Peyer's patch (tissue), 4 donors: ENCODE data around the gene CUBN. TPM values are rescaled to one million over a fixed set of nuclear protein-coding genes. Genes with fewer than 3 reads are reported as not detected.
"Not testable (repeated sequence)": the region's sequence is repeated elsewhere in the genome, so short reads cannot be mapped to it uniquely, and the experiment has no call there.

Experiments
- DNase-seq, 3 donors: peaks; one replicate each; pipeline ENCODE4 v3.0.0-alpha.2; 2017 to 2019
- H3K27ac ChIP-seq, 4 donors: fragments of 200-600 bp; sonication (generic); one replicate each; pipeline ENCODE4 v1.5.1; 2016 to 2019
- H3K27me3 ChIP-seq, 2 donors: fragments of 200-600 bp; sonication (generic); one replicate each; pipeline ENCODE4 v1.5.1; 2019
- H3K36me3 ChIP-seq, 3 donors: fragments of 200-600 bp; sonication (generic); one replicate each; pipeline ENCODE4 v1.5.1; 2016 to 2019
- H3K4me1 ChIP-seq, 4 donors: fragments of 200-600 bp; sonication (generic); one replicate each; pipeline ENCODE4 v1.5.1; 2016 to 2019
- H3K4me3 ChIP-seq, 4 donors: fragments of 200-600 bp; sonication (generic); 1 replicate in 3 of 4; 2 replicates in 1 of 4; pipeline ENCODE4 v1.5.1; 2016 to 2019; ENCODE audit warnings: mild to moderate bottlenecking in 1 of 4
- H3K9me3 ChIP-seq, 4 donors: fragments of 200-600 bp; sonication (generic); one replicate each; pipeline ENCODE4 v1.5.1; 2016 to 2019; ENCODE audit warnings: mild to moderate bottlenecking in 1 of 4
- CTCF ChIP-seq, 6 experiments: fragments of 450-650 bp in 4 of 6; fragments of 200-600 bp in 2 of 6; sonication (generic) in 1 of 6; IDR thresholded peaks; one replicate each; pipeline ENCODE4 v1.5.1; 2017 to 2019; ENCODE audit warnings: antibody characterized with exemption in 6 of 6, mild to moderate bottlenecking in 3 of 6, moderate library complexity in 1 of 6
- POLR2A ChIP-seq, 2 donors: fragments of 450-650 bp; IDR thresholded peaks; one replicate each; pipeline ENCODE4 v1.5.1; 2017; ENCODE audit warnings: antibody characterized with exemption in 2 of 2, mild to moderate bottlenecking in 2 of 2, moderate library complexity in 2 of 2
- total RNA-seq, 4 donors: library from RNA; depleted of rRNA; stranded (reverse); fragments of >200 nt; gene quantifications; one replicate each; pipeline ENCODE4 v1.1.0, GENCODE V29; 2016

Gene CUBN
- total RNA-seq, 4 donors from 2014 or later, result 2.5 to 329 (median 126) TPM

- Histone ChIP-seq H3K36me3 (no peaks in the 10 kb centered on the region), H3K9me3 (no peaks in the 10 kb centered on the region), H3K4me3 (no peak overlapping the region), H3K27ac (no peak overlapping the region), H3K27me3 (no peaks in the 10 kb centered on the region), H3K4me1 (no peaks in the 10 kb centered on the region)
- TF ChIP-seq CTCF (IDR thresholded peaks at IDR 0.05) (peak; percentile 56 to 75 (median 60)), POLR2A (IDR thresholded peaks at IDR 0.05) (no peak)
- DNase-seq, result no peak
Observed at GRCh38 chr10:16843252-16843870, 286.2 kb downstream of the CUBN start.

GRCh38 chr10:16835228-16835627 is 294.4 kb downstream of the CUBN start:
- Histone ChIP-seq H3K4me1 (no peaks in the 10 kb centered on the region), H3K27me3 (no peaks in the 10 kb centered on the region), H3K27ac (no peak overlapping the region)

DNA sequence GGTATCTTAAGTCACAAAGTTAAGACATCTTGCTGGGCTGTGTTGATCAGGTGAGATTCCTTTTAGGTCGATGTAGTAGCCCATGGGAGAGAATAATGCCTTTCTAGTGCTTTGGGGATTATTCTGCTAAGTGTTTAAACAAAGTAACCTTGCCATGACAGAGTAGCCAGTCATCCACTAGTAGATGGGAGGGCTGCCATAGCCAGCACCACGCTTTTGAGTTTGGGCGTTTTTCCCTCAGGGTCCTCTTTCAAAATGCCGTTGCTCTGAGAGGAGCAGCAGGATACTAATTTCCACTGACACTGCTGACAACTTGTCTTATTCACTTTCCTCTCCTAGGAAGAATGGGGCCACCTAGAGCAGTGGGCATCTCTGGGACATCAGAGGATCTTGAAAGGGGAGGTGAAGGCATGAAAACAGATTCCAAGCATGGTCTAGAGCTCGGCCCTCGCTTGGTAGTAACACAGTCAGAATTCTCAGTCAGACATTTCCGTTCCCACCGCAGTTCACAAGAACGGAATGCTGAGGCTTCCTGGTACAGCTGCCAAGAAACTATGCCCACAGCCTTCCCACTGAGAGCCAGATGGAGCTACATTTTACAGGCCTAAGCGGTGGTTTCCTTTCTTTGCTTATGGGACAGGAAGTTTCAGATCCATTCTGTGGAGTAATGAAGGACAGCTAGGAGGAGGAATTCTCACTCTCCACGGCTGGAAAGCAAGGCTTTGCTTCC is 297.1 kb downstream of the CUBN start:
- Histone ChIP-seq H3K27me3 (no peaks in the 10 kb centered on the region), H3K4me1 (no peaks in the 10 kb centered on the region), H3K36me3 (no peaks in the 10 kb centered on the region), H3K27ac (peak overlapping the region in 2 of 4 donors; percentile 16 to 49), H3K9me3 (no peaks in the 10 kb centered on the region), H3K4me3 (no peak overlapping the region)
- no peak for DNase-seq
- TF ChIP-seq CTCF (IDR thresholded peaks at IDR 0.05), result no peak
- TF ChIP-seq POLR2A (IDR thresholded peaks at IDR 0.05), result no peak

More at GRCh38 chr10:16835228-16835627, 294.4 kb downstream of the CUBN start:
- H3K9me3 ChIP-seq, result no peaks in the 10 kb centered on the region
- no peak for DNase-seq
- H3K4me3 ChIP-seq, result no peak overlapping the region
- H3K36me3 ChIP-seq, result no peaks in the 10 kb centered on the region
- no peak for TF ChIP-seq CTCF (IDR thresholded peaks at IDR 0.05)
- TF ChIP-seq POLR2A (IDR thresholded peaks at IDR 0.05), result no peak

DNA sequence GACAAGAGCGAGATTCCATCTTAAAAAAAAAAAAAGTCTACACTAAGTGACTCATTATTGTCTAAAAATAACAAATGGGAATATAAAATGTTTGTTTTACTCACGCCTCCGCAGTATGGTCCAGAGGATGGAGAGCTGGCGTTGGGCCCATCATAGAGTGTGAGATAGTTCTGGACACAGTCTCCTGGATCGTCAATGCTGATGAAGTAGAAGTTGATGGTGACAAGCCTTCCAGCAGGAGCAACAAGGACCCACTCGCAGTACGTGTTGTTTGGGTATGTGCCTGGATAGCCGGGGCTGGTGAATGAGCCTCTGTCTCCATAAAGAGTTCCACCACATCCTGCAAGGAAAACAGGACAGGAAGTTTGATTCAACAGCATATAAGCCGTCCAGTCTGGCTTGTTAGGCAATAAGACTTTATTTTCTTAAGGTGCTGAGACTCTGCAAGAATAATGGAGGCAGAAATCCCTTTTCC is 300.9 kb downstream of the CUBN start:
- DNase-seq, result no peak
- no peak overlapping the region for H3K27ac ChIP-seq
- no peaks in the 10 kb centered on the region for H3K27me3 ChIP-seq
- H3K4me3 ChIP-seq, result no peak overlapping the region
- H3K36me3 ChIP-seq, result no peaks in the 10 kb centered on the region
- no peak for TF ChIP-seq POLR2A (IDR thresholded peaks at IDR 0.05)
- no peak for TF ChIP-seq CTCF (IDR thresholded peaks at IDR 0.05)
- no peaks in the 10 kb centered on the region for H3K9me3 ChIP-seq
- no peaks in the 10 kb centered on the region for H3K4me1 ChIP-seq

DNA sequence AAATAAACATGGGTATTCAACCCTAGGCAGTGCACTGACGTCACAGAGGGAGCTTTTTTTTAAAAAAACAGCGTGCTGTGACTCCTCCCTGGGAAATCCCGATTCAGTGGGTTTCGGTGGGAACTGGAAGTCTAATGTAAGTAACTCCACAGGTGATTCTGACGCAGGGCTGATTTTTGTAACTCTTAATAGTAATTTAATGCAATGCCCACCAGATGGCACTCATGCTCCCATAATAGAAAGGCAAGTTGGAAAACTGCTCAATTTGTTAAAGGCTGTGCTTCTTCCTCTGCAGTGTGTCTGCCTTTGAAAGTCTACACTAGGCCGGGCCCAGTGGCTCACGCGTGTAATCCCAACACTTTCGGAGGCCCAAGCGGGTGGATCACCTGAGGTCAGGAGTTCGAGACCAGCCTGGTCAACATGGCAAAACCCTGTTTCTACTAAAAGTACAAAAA is 301.5 kb downstream of the CUBN start:
- Histone ChIP-seq H3K27me3 (no peaks in the 10 kb centered on the region), H3K4me1 (no peaks in the 10 kb centered on the region), H3K9me3 (peaks cover 0 to under 1% (median 0%) of the 10 kb centered on the region in 4 donors), H3K4me3 (no peak overlapping the region), H3K36me3 (no peaks in the 10 kb centered on the region), H3K27ac (no peak overlapping the region)
- DNase-seq, result peak in 2 of 3 donors; percentile 34 to 68
- TF ChIP-seq POLR2A (IDR thresholded peaks at IDR 0.05) (no peak), CTCF (IDR thresholded peaks at IDR 0.05) (peak; percentile 17 to 71 (median 66))

DNA sequence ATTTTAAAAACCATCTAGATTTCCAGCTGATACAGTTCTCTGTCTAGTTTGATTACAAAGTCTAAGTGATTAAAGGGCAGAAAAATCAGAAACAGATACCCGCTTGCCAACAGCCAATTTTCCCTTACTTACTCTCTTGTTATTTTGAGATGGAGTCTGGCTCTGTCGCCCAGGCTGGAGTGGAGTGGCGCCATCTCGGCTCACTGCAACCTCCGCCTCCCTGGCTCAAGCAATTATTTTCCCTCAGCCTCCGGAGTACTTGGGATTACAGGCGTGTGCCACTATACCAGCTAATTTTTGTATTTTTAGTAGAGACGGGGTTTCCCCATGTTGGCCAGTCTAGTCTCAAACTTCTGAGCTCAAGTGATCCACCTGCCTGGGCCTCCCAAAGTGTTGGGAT is 302.1 kb downstream of the CUBN start:
- H3K9me3 ChIP-seq, H3K27me3 ChIP-seq, H3K36me3 ChIP-seq, H3K4me1 ChIP-seq, H3K27ac ChIP-seq, DNase-seq, H3K4me3 ChIP-seq: not testable (repeated sequence)
